DND-41 (cell line): ENCODE data around the gene TTLL5.

Experiments
- EZH2 ChIP-seq: IDR thresholded peaks from 3 replicates; pipeline ENCODE4 v1.6.1; 2012; ENCODE audit warnings: borderline replicate concordance, low read depth, mild to moderate bottlenecking, moderate library complexity, low read length, inconsistent platforms; ENCODE audit not compliant: severe bottlenecking
- TF ChIP-seq, protein P1 (sequence below): IDR thresholded peaks from 2 replicates; pipeline ENCODE4 v1.5.1; 2012; ENCODE audit warnings: borderline replicate concordance, low read length, moderate library complexity, mild to moderate bottlenecking; ENCODE audit not compliant: poor library complexity, severe bottlenecking; ENCODE audit errors: extremely low read depth

DNA sequence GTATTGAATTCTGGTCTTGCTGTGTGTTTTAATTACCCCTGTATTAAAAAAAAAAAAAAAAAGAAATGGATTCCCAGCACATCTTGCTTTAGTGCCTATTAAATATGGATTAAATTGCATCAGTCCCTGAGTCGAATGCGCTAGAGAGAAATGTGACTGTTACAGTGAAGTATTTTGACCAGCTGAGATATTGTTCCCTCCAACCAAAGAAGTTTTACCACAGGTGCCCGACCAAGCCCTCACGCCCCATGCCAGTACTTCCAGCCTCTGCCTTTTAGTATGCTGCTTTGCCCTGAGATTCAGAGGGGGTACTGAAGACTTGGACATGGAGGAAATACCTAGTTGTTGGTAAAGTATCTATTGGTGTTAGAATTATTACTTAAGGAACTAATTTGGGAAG lies 159.7 kb downstream of the TTLL5 start:
- TF ChIP-seq, protein P1, sequence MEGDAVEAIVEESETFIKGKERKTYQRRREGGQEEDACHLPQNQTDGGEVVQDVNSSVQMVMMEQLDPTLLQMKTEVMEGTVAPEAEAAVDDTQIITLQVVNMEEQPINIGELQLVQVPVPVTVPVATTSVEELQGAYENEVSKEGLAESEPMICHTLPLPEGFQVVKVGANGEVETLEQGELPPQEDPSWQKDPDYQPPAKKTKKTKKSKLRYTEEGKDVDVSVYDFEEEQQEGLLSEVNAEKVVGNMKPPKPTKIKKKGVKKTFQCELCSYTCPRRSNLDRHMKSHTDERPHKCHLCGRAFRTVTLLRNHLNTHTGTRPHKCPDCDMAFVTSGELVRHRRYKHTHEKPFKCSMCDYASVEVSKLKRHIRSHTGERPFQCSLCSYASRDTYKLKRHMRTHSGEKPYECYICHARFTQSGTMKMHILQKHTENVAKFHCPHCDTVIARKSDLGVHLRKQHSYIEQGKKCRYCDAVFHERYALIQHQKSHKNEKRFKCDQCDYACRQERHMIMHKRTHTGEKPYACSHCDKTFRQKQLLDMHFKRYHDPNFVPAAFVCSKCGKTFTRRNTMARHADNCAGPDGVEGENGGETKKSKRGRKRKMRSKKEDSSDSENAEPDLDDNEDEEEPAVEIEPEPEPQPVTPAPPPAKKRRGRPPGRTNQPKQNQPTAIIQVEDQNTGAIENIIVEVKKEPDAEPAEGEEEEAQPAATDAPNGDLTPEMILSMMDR, result no peak
- no peak for TF ChIP-seq EZH2
